ENCODE data around the gene CCR5AS.
A peak's percentile ranks its signal among the peaks of the same experiment; 100 is the strongest.

CCR5AS gene

GRCh38 chr3:46378426-46378942 lies 28.4 kb downstream of the CCR5AS start:
- Mint-ChIP-seq H3K27me3 (peaks cover 27% of the 10 kb centered on the region), H3K36me3 (ENCODE audit: insufficient read depth) (no peaks in the 10 kb centered on the region), H3K9me3 (ENCODE audit: low read depth) (no peaks in the 10 kb centered on the region), H3K4me3 (ENCODE audit: low read depth) (no peak overlapping the region), H3K4me1 (ENCODE audit: low read depth) (no peaks in the 10 kb centered on the region), H3K27ac (no peak overlapping the region)
- peak; percentile 58 for DNase-seq (ENCODE audit: low spot score, unreplicated experiment)
- TF ChIP-seq, protein P1, sequence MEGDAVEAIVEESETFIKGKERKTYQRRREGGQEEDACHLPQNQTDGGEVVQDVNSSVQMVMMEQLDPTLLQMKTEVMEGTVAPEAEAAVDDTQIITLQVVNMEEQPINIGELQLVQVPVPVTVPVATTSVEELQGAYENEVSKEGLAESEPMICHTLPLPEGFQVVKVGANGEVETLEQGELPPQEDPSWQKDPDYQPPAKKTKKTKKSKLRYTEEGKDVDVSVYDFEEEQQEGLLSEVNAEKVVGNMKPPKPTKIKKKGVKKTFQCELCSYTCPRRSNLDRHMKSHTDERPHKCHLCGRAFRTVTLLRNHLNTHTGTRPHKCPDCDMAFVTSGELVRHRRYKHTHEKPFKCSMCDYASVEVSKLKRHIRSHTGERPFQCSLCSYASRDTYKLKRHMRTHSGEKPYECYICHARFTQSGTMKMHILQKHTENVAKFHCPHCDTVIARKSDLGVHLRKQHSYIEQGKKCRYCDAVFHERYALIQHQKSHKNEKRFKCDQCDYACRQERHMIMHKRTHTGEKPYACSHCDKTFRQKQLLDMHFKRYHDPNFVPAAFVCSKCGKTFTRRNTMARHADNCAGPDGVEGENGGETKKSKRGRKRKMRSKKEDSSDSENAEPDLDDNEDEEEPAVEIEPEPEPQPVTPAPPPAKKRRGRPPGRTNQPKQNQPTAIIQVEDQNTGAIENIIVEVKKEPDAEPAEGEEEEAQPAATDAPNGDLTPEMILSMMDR (IDR thresholded peaks at IDR 0.05; ENCODE audit: unreplicated experiment), result peak; percentile 81

DNA sequence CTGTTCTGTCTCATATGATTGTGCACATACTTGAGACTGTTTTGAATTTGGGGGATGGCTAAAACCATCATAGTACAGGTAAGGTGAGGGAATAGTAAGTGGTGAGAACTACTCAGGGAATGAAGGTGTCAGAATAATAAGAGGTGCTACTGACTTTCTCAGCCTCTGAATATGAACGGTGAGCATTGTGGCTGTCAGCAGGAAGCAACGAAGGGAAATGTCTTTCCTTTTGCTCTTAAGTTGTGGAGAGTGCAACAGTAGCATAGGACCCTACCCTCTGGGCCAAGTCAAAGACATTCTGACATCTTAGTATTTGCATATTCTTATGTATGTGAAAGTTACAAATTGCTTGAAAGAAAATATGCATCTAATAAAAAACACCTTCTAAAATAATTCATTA lies 31.1 kb downstream of the CCR5AS start:
- DNase-seq (ENCODE audit: low spot score, unreplicated experiment), result no peak
- TF ChIP-seq, protein P1 (IDR thresholded peaks at IDR 0.05; ENCODE audit: unreplicated experiment), result no peak
- Mint-ChIP-seq H3K27me3 (peaks cover 32% of the 10 kb centered on the region), H3K9me3 (ENCODE audit: low read depth) (no peaks in the 10 kb centered on the region), H3K36me3 (ENCODE audit: insufficient read depth) (no peaks in the 10 kb centered on the region), H3K4me1 (ENCODE audit: low read depth) (no peaks in the 10 kb centered on the region), H3K27ac (no peak overlapping the region), H3K4me3 (ENCODE audit: low read depth) (no peak overlapping the region)

DNA sequence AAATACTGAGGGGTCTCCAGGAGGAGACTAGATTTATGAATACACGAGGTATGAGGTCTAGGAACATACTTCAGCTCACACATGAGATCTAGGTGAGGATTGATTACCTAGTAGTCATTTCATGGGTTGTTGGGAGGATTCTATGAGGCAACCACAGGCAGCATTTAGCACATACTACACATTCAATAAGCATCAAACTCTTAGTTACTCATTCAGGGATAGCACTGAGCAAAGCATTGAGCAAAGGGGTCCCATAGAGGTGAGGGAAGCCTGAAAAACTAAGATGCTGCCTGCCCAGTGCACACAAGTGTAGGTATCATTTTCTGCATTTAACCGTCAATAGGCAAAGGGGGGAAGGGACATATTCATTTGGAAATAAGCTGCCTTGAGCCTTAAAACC lies 31.6 kb downstream of the CCR5AS start:
- H3K4me3 Mint-ChIP-seq (ENCODE audit: low read depth), result no peak overlapping the region
- DNase-seq (ENCODE audit: low spot score, unreplicated experiment), result no peak
- no peaks in the 10 kb centered on the region for H3K36me3 Mint-ChIP-seq (ENCODE audit: insufficient read depth)
- no peak overlapping the region for H3K27ac Mint-ChIP-seq
- peaks cover 35% of the 10 kb centered on the region for H3K27me3 Mint-ChIP-seq
- TF ChIP-seq, protein P1 (IDR thresholded peaks at IDR 0.05; ENCODE audit: unreplicated experiment), result no peak
- H3K9me3 Mint-ChIP-seq (ENCODE audit: low read depth), result no peaks in the 10 kb centered on the region
- no peaks in the 10 kb centered on the region for H3K4me1 Mint-ChIP-seq (ENCODE audit: low read depth)

GRCh38 chr3:46374755-46375154 lies 32.1 kb downstream of the CCR5AS start:
- DNase-seq (ENCODE audit: low spot score, unreplicated experiment), result no peak
- Mint-ChIP-seq H3K4me3 (ENCODE audit: low read depth) (no peak overlapping the region), H3K4me1 (ENCODE audit: low read depth) (no peaks in the 10 kb centered on the region), H3K9me3 (ENCODE audit: low read depth) (no peaks in the 10 kb centered on the region), H3K36me3 (ENCODE audit: insufficient read depth) (no peaks in the 10 kb centered on the region), H3K27ac (no peak overlapping the region), H3K27me3 (peaks cover 38% of the 10 kb centered on the region)
- TF ChIP-seq, protein P1 (IDR thresholded peaks at IDR 0.05; ENCODE audit: unreplicated experiment), result no peak

DNA sequence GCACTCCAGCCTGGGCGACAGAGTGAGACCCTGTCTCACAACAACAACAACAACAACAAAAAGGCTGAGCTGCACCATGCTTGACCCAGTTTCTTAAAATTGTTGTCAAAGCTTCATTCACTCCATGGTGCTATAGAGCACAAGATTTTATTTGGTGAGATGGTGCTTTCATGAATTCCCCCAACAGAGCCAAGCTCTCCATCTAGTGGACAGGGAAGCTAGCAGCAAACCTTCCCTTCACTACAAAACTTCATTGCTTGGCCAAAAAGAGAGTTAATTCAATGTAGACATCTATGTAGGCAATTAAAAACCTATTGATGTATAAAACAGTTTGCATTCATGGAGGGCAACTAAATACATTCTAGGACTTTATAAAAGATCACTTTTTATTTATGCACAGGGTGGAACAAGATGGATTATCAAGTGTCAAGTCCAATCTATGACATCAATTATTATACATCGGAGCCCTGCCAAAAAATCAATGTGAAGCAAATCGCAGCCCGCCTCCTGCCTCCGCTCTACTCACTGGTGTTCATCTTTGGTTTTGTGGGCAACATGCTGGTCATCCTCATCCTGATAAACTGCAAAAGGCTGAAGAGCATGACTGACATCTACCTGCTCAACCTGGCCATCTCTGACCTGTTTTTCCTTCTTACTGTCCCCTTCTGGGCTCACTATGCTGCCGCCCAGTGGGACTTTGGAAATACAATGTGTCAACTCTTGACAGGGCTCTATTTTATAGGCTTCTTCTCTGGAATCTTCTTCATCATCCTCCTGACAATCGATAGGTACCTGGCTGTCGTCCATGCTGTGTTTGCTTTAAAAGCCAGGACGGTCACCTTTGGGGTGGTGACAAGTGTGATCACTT lies 34.1 kb downstream of the CCR5AS start:
- TF ChIP-seq, protein P1 (IDR thresholded peaks at IDR 0.05; ENCODE audit: unreplicated experiment), result peak; percentile 50
- Mint-ChIP-seq H3K27ac (no peak overlapping the region), H3K4me3 (ENCODE audit: low read depth) (no peak overlapping the region), H3K27me3 (peaks cover 47% of the 10 kb centered on the region), H3K4me1 (ENCODE audit: low read depth) (no peaks in the 10 kb centered on the region), H3K9me3 (ENCODE audit: low read depth) (no peaks in the 10 kb centered on the region), H3K36me3 (ENCODE audit: insufficient read depth) (no peaks in the 10 kb centered on the region)
- DNase-seq (ENCODE audit: low spot score, unreplicated experiment), result no peak

Measured in progenitor cell of endocrine pancreas (in vitro differentiated cells).